B cell (primary cell): Measurements from ENCODE around the gene DNAH2. TPM values are rescaled to one million over a fixed set of nuclear protein-coding genes. Genes with fewer than 3 reads are reported as not detected.

ENCODE experiments used
- ATAC-seq: fragments of 200-7000 bp; cut with Tn5 transposase; one replicate; pipeline ENCODE4 v1.10.0; 2021; ENCODE audit warnings: low read depth, mild to moderate bottlenecking, moderate number of reproducible peaks, moderate library complexity
- CTCF ChIA-PET: fragments of 350-600 bp; sonication (Branson Sonifier 250); formaldehyde crosslinking; loops from one replicate; lab custom pipeline; 2021; ENCODE audit warnings: antibody characterized with exemption, inconsistent platforms; lab: Charles Lee
- POLR2A ChIA-PET: fragments of 350-600 bp; sonication (Branson Sonifier 250); formaldehyde crosslinking; loops from one replicate; lab custom pipeline; 2021; ENCODE audit warnings: antibody characterized with exemption; lab: Charles Lee
- DNase-seq: peaks from one replicate; pipeline ENCODE4 v3.0.0; 2013
- H2AFZ ChIP-seq: 2 replicates; pipeline ENCODE4 v1.6.1; 2012; ENCODE audit warnings: mild to moderate bottlenecking, low read depth, low read length; ENCODE audit not compliant: insufficient read depth, poor library complexity, severe bottlenecking
- H3K27ac ChIP-seq, 2 donors: 1 replicate in 1 of 2; 2 replicates in 1 of 2; pipeline ENCODE4 v1.5.1; 2012 to 2013; ENCODE audit warnings: low read length in 2 of 2, mild to moderate bottlenecking in 2 of 2, moderate library complexity in 1 of 2
- H3K27me3 ChIP-seq, 4 experiments: fragments of 200-600 bp in 1 of 4; sonication (generic) in 1 of 4; replicated peaks in 1 of 4; 1 replicate in 2 of 4; 2 replicates in 2 of 4; pipeline versions ENCODE4 v1.6.1 to v1.7.0; 2013 to 2016; ENCODE audit warnings: low read length in 3 of 4, mild to moderate bottlenecking in 2 of 4, mixed read lengths in 1 of 4, moderate library complexity in 1 of 4; ENCODE audit not compliant: insufficient read depth in 4 of 4, control insufficient read depth in 3 of 4; ENCODE audit errors: control extremely low read depth in 1 of 4
- H3K36me3 ChIP-seq, 2 experiments: replicated peaks in 1 of 2; 1 replicate in 1 of 2; 2 replicates in 1 of 2; pipeline versions ENCODE4 v1.6.1 to v1.7.1; 2013; ENCODE audit warnings: low read length in 1 of 2; ENCODE audit not compliant: insufficient read depth in 2 of 2, control insufficient read depth in 1 of 2; ENCODE audit errors: control extremely low read depth in 1 of 2, extremely low read depth in 1 of 2
- H3K4me1 ChIP-seq, 2 donors: fragments of 200-600 bp in 1 of 2; sonication (generic) in 1 of 2; 1 replicate in 1 of 2; 2 replicates in 1 of 2; pipeline versions ENCODE4 v1.5.1 to v1.6.1; 2013 to 2017; ENCODE audit warnings: low read length in 2 of 2; ENCODE audit not compliant: control insufficient read depth in 2 of 2, insufficient read depth in 2 of 2
- H3K4me2 ChIP-seq: replicated peaks from 2 replicates; pipeline ENCODE3; 2012; ENCODE audit warnings: mild to moderate bottlenecking, low read depth, low read length; ENCODE audit not compliant: poor library complexity, severe bottlenecking
- H3K4me3 ChIP-seq, 5 experiments: fragments of 200-600 bp in 1 of 5; sonication (generic) in 1 of 5; 1 replicate in 3 of 5; 2 replicates in 2 of 5; pipeline versions ENCODE4 v1.5.1 to v1.7.0; 2011 to 2016; ENCODE audit warnings: low read length in 4 of 5, mild to moderate bottlenecking in 4 of 5, low read depth in 2 of 5, control low read depth in 1 of 5, moderate library complexity in 1 of 5; ENCODE audit not compliant: insufficient read depth in 1 of 5; ENCODE audit errors: control extremely low read depth in 1 of 5, extremely low read depth in 1 of 5
- H3K79me2 ChIP-seq: fragments of 200-600 bp; sonication (generic); one replicate; pipeline ENCODE4 v1.6.0; 2016; ENCODE audit warnings: low read length; ENCODE audit not compliant: control insufficient read depth, insufficient read depth
- H3K9ac ChIP-seq: fragments of 200-600 bp; sonication (generic); 2 replicates; pipeline ENCODE4 v1.6.1; 2017; ENCODE audit warnings: mild to moderate bottlenecking, low read length, moderate library complexity
- H3K9me3 ChIP-seq, 3 donors: one replicate each; pipeline versions ENCODE4 v1.6.1 to v1.7.1; 2013; ENCODE audit warnings: low read length in 2 of 3; ENCODE audit not compliant: control insufficient read depth in 2 of 3, insufficient read depth in 1 of 3; ENCODE audit errors: control extremely low read depth in 1 of 3
- H4K20me1 ChIP-seq: 2 replicates; pipeline ENCODE4 v1.6.0; 2012; ENCODE audit warnings: mild to moderate bottlenecking, low read length; ENCODE audit not compliant: insufficient read depth, control insufficient read depth, poor library complexity, severe bottlenecking
- H3K27ac Mint-ChIP-seq: one replicate; pipeline ENCODE4 v1.8.0; 2021; ENCODE audit warnings: mixed read lengths
- H3K27me3 Mint-ChIP-seq: one replicate; pipeline ENCODE4 v1.8.0; 2021; ENCODE audit warnings: mixed read lengths
- H3K4me1 Mint-ChIP-seq: one replicate; pipeline ENCODE4 v1.8.0; 2021; ENCODE audit warnings: mixed read lengths
- H3K4me3 Mint-ChIP-seq: one replicate; pipeline ENCODE4 v1.8.0; 2021; ENCODE audit warnings: mixed read lengths
- H3K9me3 Mint-ChIP-seq: one replicate; pipeline ENCODE4 v1.8.0; 2022; ENCODE audit warnings: mixed read lengths; ENCODE audit not compliant: insufficient read depth
- CTCF ChIP-seq: fragments of 200-600 bp; IDR thresholded peaks from one replicate; pipeline ENCODE4 v1.8.0; 2022; ENCODE audit warnings: antibody characterized with exemption, mild to moderate bottlenecking
- EZH2 ChIP-seq: IDR thresholded peaks from 2 replicates; pipeline ENCODE4 v1.6.1; 2012; ENCODE audit warnings: borderline replicate concordance, low read depth, mild to moderate bottlenecking, moderate library complexity, low read length; ENCODE audit not compliant: insufficient read depth, poor library complexity, severe bottlenecking
- WGBS: methylation state at CpG from one replicate; pipeline ENCODE4 v1.1.5; 2013; ENCODE audit warnings: missing lambda C conversion rate; ENCODE audit not compliant: insufficient coverage; 5-methylcytosine and 5-hydroxymethylcytosine counted together
- intact Hi-C: fragments of 100-400 bp; cut with micrococcal nuclease; formaldehyde crosslinking; loops from one replicate; pipeline ENCODE4 v1.10.0; 2022
- polyA plus RNA-seq: library from polyadenylated mRNA; depleted of rRNA; stranded (reverse); fragments of >200 nt; gene quantifications from 2 replicates; pipeline ENCODE4 v1.2.3, GENCODE V29; 2012
- total RNA-seq, 2 donors: library from RNA; stranded (reverse); fragments of 120-200 nt in 1 of 2; gene quantifications; 1 replicate in 1 of 2; 2 replicates in 1 of 2; pipeline versions ENCODE4 v1.2.3 to v1.2.4, GENCODE V29; 2013 to 2022

DNAH2 gene
- total and polyA plus RNA-seq, 2 donors (not counting 1 experiment from before 2014, with no cell fraction given): 0.03 TPM; not detected in 1

- Mint-ChIP-seq H3K4me3 (no peak overlapping the region), H3K27me3 (peaks cover 30% of the 10 kb centered on the region), H3K9me3 (peaks cover 3% of the 10 kb centered on the region), H3K27ac (no peak overlapping the region), H3K4me1 (no peaks in the 10 kb centered on the region)
- no peaks in the 10 kb centered on the region for H4K20me1 ChIP-seq
- no peaks in the 10 kb centered on the region for H3K4me1 ChIP-seq
- H2AFZ ChIP-seq: no peak overlapping the region
- no peaks in the 10 kb centered on the region for H3K79me2 ChIP-seq
- intact Hi-C loops: no loop called here
- ChIA-PET CTCF (interaction anchor here (0.7 kb wide), 1 partner anchor 58 kb away, joined by 3 read pairs; no protein-coding TSS in a partner anchor), POLR2A (no interaction called here)
- no peak overlapping the region for H3K9ac ChIP-seq
- no peak for DNase-seq
- TF ChIP-seq CTCF (no peak), EZH2 (no peak)
- no peak for ATAC-seq
- H3K4me2 ChIP-seq: no peak overlapping the region
- peaks cover 0 to 5% (median 0%) of the 10 kb centered on the region in 4 experiments for H3K27me3 ChIP-seq
- WGBS: 81% methylated on average over 8 of the region's 8 CpGs
- peaks cover 0 to 3% (median 0%) of the 10 kb centered on the region in 3 donors for H3K9me3 ChIP-seq
- H3K4me3 ChIP-seq: no peak overlapping the region
- no peaks in the 10 kb centered on the region for H3K36me3 ChIP-seq
- no peak overlapping the region for H3K27ac ChIP-seq
Observed at GRCh38 chr17:7754656-7755055, 37.1 kb downstream of the DNAH2 start.

DNA sequence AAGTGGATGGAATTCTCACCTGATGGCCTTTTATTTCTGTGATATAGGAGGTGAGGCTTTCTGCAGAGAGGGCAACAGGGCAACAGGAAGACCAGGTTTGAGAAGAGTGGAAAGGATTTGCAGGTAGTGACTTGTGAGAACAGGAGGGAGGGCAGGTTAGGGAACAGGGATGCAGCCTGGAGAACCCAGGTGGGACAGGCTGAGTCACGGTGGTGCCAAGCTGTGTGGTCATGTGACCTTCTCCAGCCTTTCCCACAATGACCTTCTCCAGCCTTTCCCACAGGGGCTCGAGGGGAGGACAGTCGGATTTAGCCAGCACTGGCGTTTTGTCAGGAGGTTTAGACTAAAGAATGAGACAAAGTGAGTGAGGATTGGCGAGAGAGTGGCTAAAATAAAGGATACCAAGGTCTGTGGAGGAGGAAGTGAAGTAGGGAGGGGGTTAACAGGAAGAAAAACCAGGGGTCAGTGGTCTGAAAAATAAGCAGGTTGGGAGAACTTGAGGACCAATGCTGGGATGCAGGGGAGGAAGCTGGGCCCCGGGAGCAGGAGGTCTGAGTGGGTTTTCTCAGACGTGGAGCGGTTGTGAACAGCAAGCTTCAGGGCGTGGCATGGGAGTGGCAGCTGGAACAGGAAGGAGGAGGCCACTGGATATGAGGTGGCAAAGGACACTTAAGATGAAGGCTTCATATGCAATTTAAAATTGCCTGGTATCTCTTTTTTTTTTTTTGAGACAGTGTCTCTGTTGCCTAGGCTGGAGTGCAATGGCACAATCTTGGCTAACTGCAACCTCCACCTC lies 37.7 kb downstream of the DNAH2 start:
- Histone ChIP-seq H3K79me2 (no peaks in the 10 kb centered on the region), H3K36me3 (no peaks in the 10 kb centered on the region), H3K27ac (no peak overlapping the region), H3K9ac (no peak overlapping the region), H4K20me1 (no peaks in the 10 kb centered on the region), H3K4me3 (no peak overlapping the region), H2AFZ (no peak overlapping the region), H3K4me2 (no peak overlapping the region), H3K9me3 (no peaks in the 10 kb centered on the region), H3K4me1 (no peaks in the 10 kb centered on the region), H3K27me3 (peaks cover 0 to 5% (median 0%) of the 10 kb centered on the region in 4 experiments)
- WGBS: 77% methylated on average over 8 of the region's 9 CpGs
- DNase-seq (no peak), ATAC-seq (no peak)
- Mint-ChIP-seq H3K27me3 (peaks cover 27% of the 10 kb centered on the region), H3K27ac (no peak overlapping the region), H3K4me3 (no peak overlapping the region), H3K9me3 (peaks cover under 1% of the 10 kb centered on the region), H3K4me1 (no peaks in the 10 kb centered on the region)
- TF ChIP-seq CTCF (no peak), EZH2 (no peak)
- intact Hi-C loops: no loop called here
- POLR2A ChIA-PET: no interaction called here
- CTCF ChIA-PET: interaction anchor here (0.7 kb wide), 1 partner anchor 42 kb away, joined by 4 read pairs; no protein-coding TSS in a partner anchor
